NCI-H1417 treated with DMSO at 0.1 percent for 48 hours (cell line): ENCODE data around the gene GPR34.
"Not testable (repeated sequence)": the region's sequence is repeated elsewhere in the genome, so short reads cannot be mapped to it uniquely, and the experiment has no call there.

ENCODE experiments used
- DNase-seq: peaks from one replicate; lab custom pipeline; 2025; lab: John Stamatoyannopoulos, UW

The GPR34 gene

DNA sequence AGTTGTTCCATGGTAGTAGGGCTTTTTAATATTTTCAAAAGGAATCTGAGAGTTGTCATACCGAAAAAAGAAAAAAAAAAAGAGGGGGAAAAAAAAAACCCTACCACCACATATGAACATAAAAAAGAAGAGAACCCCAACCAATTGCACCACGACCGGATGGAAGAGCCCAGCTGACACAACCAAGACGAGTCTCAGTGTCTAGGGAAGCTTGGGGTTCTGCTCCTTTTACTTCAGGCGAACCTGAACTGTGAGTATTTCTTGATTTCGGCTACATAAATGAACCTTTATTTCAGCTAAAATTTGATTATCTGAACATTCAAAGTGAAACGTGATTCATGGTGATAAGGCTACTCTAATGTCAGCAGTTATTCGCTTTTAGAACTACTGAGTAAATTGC, at the start of gene GPR34:
Gene GPR34 (plus strand): TSS at position 139 of the 400 bp plus-strand sequence. CDS start 6,661 bp downstream, outside the sequence.
- DNase-seq = no peak

GRCh38 chrX:41646201-41646600, 42.6 kb upstream of the GPR34 start:
- DNase-seq = not testable (repeated sequence)

DNA sequence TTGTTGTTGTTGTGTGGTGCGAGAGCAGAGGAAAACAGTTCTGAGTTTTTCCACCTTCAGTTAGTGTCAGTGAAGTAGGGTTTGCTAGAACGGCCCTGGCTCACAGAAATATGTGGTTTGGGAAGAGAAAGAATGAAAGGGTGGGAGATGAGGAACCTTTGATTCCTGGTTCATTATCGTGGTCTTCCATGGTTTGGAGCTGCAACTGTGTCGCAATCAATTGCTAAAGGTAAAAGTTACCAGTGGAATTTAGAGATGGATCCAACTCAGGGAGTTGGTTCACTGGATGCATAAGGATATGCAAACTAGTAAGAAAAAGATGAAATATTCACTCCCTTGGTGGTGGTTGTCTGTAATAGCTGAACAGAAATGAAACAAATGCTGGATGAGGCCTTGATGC, 35.6 kb upstream of the GPR34 start:
- DNase-seq = no peak

- DNase-seq = no peak
Observed at GRCh38 chrX:41655101-41655500, 33.7 kb upstream of the GPR34 start.

- DNase-seq = no peak
Observed at GRCh38 chrX:41655631-41656030, 33.1 kb upstream of the GPR34 start.

DNA sequence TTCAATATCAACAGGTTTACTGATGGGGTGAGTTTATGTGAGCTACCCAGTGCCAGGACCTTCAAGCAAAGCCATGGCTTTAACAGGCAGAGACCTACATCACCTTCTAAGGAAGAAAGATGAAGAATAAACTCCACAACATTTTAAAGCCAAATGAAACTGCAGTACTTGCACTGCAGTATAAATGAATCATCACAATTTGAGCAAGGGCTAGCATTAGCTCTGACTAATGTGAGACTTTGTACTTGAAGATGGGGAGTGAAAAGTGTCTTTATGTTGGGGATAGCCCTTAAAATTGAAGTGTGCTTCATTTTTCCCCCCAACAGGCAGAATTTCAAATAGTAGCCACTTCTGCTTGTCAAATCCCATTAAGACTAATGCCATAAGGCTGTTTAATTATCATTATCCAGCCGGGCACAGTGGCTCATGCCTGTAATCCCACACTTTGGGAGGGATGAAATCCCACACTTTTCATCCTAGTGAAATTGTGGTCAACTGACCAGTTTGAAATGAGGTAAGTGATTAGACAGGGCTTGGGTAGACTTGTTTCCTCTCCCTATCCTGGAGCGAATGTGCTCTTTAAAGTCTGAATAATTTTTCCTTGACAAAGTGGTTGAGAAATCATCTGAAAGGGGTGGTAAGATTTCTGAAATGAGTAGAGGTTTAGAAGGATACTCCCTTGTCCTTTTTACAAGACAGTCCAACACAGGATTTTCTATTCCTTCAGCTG, 27.2 kb upstream of the GPR34 start:
- DNase-seq = no peak

DNA sequence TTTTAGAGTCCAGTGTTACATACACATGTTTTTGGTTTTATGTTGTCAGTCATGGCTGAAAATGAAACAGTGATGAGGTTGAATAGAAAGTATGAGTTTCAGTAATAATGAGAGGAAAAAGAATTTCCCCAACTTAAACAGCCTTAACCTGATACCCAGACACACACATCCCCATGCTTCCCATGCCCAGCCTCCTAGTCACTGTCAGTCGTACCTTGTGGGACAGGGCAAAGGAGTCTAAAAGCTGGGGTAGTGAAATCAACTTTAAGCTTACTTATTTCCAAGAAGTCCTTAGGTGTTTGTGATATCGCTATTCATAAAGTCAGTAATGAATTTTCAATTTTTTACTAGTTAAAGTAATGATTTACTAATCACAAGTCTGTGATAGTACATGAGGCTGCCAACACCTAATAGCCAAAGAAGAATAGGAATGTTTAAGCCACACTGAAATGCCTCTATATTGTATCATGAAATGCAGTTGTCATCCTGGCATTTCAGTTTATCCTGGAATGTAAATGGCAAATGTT, 24.3 kb upstream of the GPR34 start:
- DNase-seq = no peak

- no peak for DNase-seq
Observed at GRCh38 chrX:41664908-41665307, 23.9 kb upstream of the GPR34 start.

- DNase-seq = no peak
Observed at GRCh38 chrX:41665686-41666085, 23.1 kb upstream of the GPR34 start.

- no peak for DNase-seq
Observed at GRCh38 chrX:41666251-41666650, 22.5 kb upstream of the GPR34 start.

DNA sequence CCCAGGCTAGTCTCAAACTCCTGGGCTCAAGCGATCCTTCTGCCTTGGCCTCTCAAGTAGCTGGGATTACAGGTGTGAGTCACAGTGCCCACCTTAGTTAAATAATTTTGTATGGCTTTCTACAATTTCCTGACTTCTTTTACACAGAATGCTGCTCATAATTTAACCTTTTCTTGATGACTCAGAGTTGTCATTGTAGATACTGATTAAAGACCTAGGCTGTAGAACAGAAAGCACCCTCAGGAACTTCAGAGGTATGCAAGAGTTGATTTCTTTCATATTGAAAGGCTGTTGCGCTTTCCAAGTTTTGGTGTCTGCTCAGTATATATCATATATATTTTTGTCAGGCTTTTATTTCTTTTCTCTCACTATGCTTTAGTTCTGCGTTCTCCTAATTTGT, 21.1 kb upstream of the GPR34 start:
- no peak for DNase-seq

DNA sequence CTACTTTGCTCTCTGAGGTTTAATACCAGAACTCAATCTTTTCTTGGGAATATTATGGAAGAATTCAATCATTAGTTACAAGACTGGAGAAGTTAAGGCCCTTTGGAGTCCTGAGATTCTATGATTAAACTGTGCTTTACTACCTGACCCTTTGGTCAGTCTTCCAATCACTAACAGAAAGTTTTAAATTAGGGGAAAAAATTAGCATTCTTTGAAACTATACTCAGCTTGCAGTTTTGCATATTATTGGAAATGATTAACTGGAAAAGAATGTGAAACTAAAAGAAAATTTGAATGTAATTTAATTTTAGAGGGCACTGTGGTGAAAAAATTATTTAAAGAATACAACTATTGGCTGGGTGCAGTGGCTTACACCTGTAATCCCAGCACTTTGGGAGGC, 18.7 kb upstream of the GPR34 start:
- no peak for DNase-seq

- DNase-seq = no peak
Observed at GRCh38 chrX:41671082-41671481, 17.7 kb upstream of the GPR34 start.

DNA sequence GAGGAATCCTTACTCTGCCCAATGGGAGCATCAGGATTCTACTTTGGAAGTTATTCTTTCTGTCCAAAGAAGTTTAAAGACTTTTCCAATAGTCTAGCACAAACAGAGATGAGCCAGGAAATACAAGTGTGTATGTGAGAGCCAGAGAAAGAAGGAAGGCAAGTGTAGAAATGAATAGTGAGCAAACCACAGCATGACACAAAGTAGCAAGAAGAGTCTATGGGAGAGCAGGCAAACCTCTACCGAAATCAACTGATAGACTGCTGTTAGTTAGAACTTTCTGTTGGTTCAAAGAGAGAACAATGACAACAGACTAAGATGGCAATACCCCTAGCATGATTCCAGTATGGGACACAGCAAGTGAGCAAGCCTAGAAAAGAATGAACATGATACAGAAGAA, 16.1 kb upstream of the GPR34 start:
- no peak for DNase-seq

DNA sequence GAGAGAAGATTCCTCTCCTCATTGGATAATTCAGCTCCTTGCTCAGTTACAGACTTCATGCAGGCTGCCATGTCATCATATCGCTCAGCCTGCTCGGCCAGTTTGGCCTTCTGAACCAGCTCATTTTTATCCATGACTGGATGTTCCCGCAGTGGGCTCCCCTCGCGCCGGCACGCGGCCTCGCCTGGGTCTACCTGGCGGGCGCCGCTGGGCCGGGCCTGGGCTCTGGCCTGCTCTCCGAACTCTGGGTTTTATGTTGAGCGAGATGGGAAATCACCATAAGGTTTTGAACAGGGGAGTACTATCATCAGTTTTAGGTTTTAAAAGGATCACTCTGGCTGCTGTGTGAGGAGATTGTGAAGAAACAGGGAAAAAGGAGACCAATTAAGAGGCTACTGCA, 12.4 kb upstream of the GPR34 start:
- DNase-seq = not testable (repeated sequence)

GRCh38 chrX:41677183-41678060, 11.4 kb upstream of the GPR34 start:
- DNase-seq = no peak

- DNase-seq = no peak
Observed at GRCh38 chrX:41684138-41684537, 4.6 kb upstream of the GPR34 start.

GRCh38 chrX:41684940-41685339, 3.8 kb upstream of the GPR34 start:
- no peak for DNase-seq

GRCh38 chrX:41686788-41687187, 2.0 kb upstream of the GPR34 start:
- no peak for DNase-seq

DNA sequence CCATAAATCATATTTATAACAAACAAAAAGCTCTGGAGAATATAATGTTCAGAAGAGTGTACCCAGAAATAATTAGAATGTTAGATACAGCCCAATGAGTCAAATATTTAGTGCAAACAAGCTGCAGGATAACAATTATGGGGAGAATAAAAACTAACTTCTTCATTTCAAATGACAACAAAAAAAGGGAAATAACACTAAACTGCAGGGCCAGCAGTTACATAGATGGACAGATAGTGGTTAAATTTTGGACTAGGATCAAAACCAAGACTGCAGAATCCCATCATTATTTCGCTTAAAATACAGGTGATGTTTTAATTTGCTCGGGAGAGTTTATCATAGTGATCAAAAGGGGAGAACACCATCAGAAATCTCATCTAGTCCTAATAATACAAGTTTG, 617 bp upstream of the GPR34 start:
- DNase-seq = no peak

GRCh38 chrX:41689711-41690110, 938 bp downstream of the GPR34 start:
- DNase-seq = no peak

GRCh38 chrX:41692162-41692749, 3.5 kb downstream of the GPR34 start:
- no peak for DNase-seq

DNA sequence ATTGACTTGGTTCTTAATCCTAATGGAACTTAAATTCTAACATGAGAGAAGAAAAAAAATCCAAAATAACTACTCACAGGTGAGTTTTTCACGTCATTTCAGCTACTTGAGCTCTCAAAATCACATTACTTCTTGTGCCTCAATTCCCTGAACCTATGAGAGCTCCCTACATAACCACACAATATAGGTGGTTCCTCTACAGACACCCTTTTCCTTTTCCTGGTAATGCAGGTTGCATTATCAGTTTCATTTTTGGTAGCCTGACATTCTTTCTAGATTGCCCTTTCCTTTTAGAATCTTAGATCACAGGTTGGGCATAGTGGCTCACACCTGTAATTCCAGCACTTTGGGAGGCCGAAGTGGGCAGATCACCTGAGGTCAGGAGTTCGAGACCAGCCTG, 4.3 kb downstream of the GPR34 start:
- no peak for DNase-seq
